Skeletal muscle satellite cell (primary cell): ENCODE data around the gene CPNE9.

Experiments
- H3K27me3 ChIP-seq: 2 replicates; pipeline ENCODE4 v1.7.0; 2013; ENCODE audit warnings: low read length; ENCODE audit not compliant: control insufficient read depth, insufficient read depth
- H3K36me3 ChIP-seq: 2 replicates; pipeline ENCODE4 v1.7.0; 2013; ENCODE audit warnings: mild to moderate bottlenecking, control low read depth, low read length; ENCODE audit not compliant: insufficient read depth
- H3K4me1 ChIP-seq: 2 replicates; pipeline ENCODE4 v1.7.0; 2013; ENCODE audit warnings: low read length; ENCODE audit not compliant: control insufficient read depth, insufficient read depth
- H3K4me2 ChIP-seq: 2 replicates; pipeline ENCODE4 v1.7.0; 2013; ENCODE audit warnings: mild to moderate bottlenecking, low read length
- H3K4me3 ChIP-seq: 2 replicates; pipeline ENCODE4 v1.7.0; 2013; ENCODE audit warnings: low read length
- H3K9ac ChIP-seq: 2 replicates; pipeline ENCODE4 v1.7.0; 2013; ENCODE audit warnings: mild to moderate bottlenecking, low read depth, low read length, moderate library complexity
- H3K9me3 ChIP-seq: replicated peaks from 2 replicates; pipeline ENCODE4 v1.7.0; 2013; ENCODE audit warnings: mild to moderate bottlenecking, control low read depth, low read length

Gene CPNE9

GRCh38 chr3:9676785-9677184, 26.8 kb upstream of the CPNE9 start:
- Histone ChIP-seq H3K4me2 (no peak overlapping the region), H3K27me3 (no peaks in the 10 kb centered on the region), H3K36me3 (peaks cover 75% of the 10 kb centered on the region), H3K9ac (no peak overlapping the region), H3K9me3 (no peaks in the 10 kb centered on the region), H3K4me3 (no peak overlapping the region), H3K4me1 (no peaks in the 10 kb centered on the region)

GRCh38 chr3:9678493-9678892, 25.1 kb upstream of the CPNE9 start:
- Histone ChIP-seq H3K9ac (no peak overlapping the region), H3K4me2 (no peak overlapping the region), H3K4me1 (no peaks in the 10 kb centered on the region), H3K36me3 (peaks cover 72% of the 10 kb centered on the region), H3K4me3 (no peak overlapping the region), H3K27me3 (no peaks in the 10 kb centered on the region), H3K9me3 (no peaks in the 10 kb centered on the region)

- Histone ChIP-seq H3K9ac (no peak overlapping the region), H3K27me3 (no peaks in the 10 kb centered on the region), H3K4me2 (no peak overlapping the region), H3K9me3 (no peaks in the 10 kb centered on the region), H3K4me3 (no peak overlapping the region), H3K4me1 (no peaks in the 10 kb centered on the region), H3K36me3 (peaks cover 75% of the 10 kb centered on the region)
Observed at GRCh38 chr3:9679476-9680080, 24.1 kb upstream of the CPNE9 start.

- no peaks in the 10 kb centered on the region for H3K4me1 ChIP-seq
- H3K9ac ChIP-seq: no peak overlapping the region
Observed at GRCh38 chr3:9681011-9681722, 22.5 kb upstream of the CPNE9 start.

GRCh38 chr3:9681723-9682081, 21.9 kb upstream of the CPNE9 start:
- Histone ChIP-seq H3K9ac (no peak overlapping the region), H3K4me1 (no peaks in the 10 kb centered on the region), H3K4me2 (no peak overlapping the region), H3K27me3 (no peaks in the 10 kb centered on the region), H3K36me3 (peaks cover 83% of the 10 kb centered on the region), H3K4me3 (no peak overlapping the region), H3K9me3 (no peaks in the 10 kb centered on the region)

More at GRCh38 chr3:9681011-9681722, 22.5 kb upstream of the CPNE9 start:
- Histone ChIP-seq H3K9me3 (no peaks in the 10 kb centered on the region), H3K4me2 (no peak overlapping the region), H3K4me3 (no peak overlapping the region), H3K36me3 (peaks cover 83% of the 10 kb centered on the region), H3K27me3 (no peaks in the 10 kb centered on the region)

- no peak overlapping the region for H3K4me3 ChIP-seq
- H3K36me3 ChIP-seq: peaks cover 80% of the 10 kb centered on the region
- H3K4me2 ChIP-seq: no peak overlapping the region
- H3K4me1 ChIP-seq: no peaks in the 10 kb centered on the region
- H3K9me3 ChIP-seq: no peaks in the 10 kb centered on the region
- no peak overlapping the region for H3K9ac ChIP-seq
- H3K27me3 ChIP-seq: no peaks in the 10 kb centered on the region
Observed at GRCh38 chr3:9682096-9682495, 21.5 kb upstream of the CPNE9 start.

- Histone ChIP-seq H3K4me3 (no peak overlapping the region), H3K9me3 (no peaks in the 10 kb centered on the region), H3K9ac (no peak overlapping the region), H3K27me3 (no peaks in the 10 kb centered on the region), H3K4me2 (no peak overlapping the region), H3K36me3 (peaks cover 77% of the 10 kb centered on the region), H3K4me1 (no peaks in the 10 kb centered on the region)
Observed at GRCh38 chr3:9683426-9683825, 20.2 kb upstream of the CPNE9 start.

- Histone ChIP-seq H3K4me2 (no peak overlapping the region), H3K36me3 (peaks cover 78% of the 10 kb centered on the region), H3K9me3 (no peaks in the 10 kb centered on the region), H3K4me1 (no peaks in the 10 kb centered on the region), H3K4me3 (no peak overlapping the region), H3K27me3 (no peaks in the 10 kb centered on the region), H3K9ac (no peak overlapping the region)
Observed at GRCh38 chr3:9685216-9686049, 18.2 kb upstream of the CPNE9 start.

- H3K4me1 ChIP-seq: no peaks in the 10 kb centered on the region
- no peaks in the 10 kb centered on the region for H3K27me3 ChIP-seq
- H3K4me2 ChIP-seq: no peak overlapping the region
- H3K9me3 ChIP-seq: no peaks in the 10 kb centered on the region
- H3K36me3 ChIP-seq: peaks cover 84% of the 10 kb centered on the region
- H3K9ac ChIP-seq: no peak overlapping the region
- no peak overlapping the region for H3K4me3 ChIP-seq
Observed at GRCh38 chr3:9686050-9686550, 17.5 kb upstream of the CPNE9 start.

GRCh38 chr3:9686703-9687102, 16.9 kb upstream of the CPNE9 start:
- Histone ChIP-seq H3K4me1 (no peaks in the 10 kb centered on the region), H3K9me3 (no peaks in the 10 kb centered on the region), H3K9ac (no peak overlapping the region), H3K27me3 (no peaks in the 10 kb centered on the region), H3K4me2 (no peak overlapping the region), H3K36me3 (peaks cover 87% of the 10 kb centered on the region), H3K4me3 (no peak overlapping the region)

GRCh38 chr3:9687514-9687913, 16.1 kb upstream of the CPNE9 start:
- no peak overlapping the region for H3K4me2 ChIP-seq
- peaks cover 89% of the 10 kb centered on the region for H3K36me3 ChIP-seq
- H3K4me1 ChIP-seq: no peaks in the 10 kb centered on the region
- H3K27me3 ChIP-seq: no peaks in the 10 kb centered on the region
- H3K4me3 ChIP-seq: no peak overlapping the region
- no peak overlapping the region for H3K9ac ChIP-seq
- no peaks in the 10 kb centered on the region for H3K9me3 ChIP-seq
